NT2/D1 (cell line): Measurements from ENCODE around the gene CCL28.

Experiments
- DNase-seq: peaks from one replicate; pipeline ENCODE4 v3.0.0-alpha.2; 2011; ENCODE audit warnings: low read depth, low spot score
- H3K27me3 ChIP-seq: 2 replicates; pipeline ENCODE4 v1.6.0; 2011; ENCODE audit warnings: mild to moderate bottlenecking; ENCODE audit not compliant: insufficient read length, insufficient read depth
- H3K36me3 ChIP-seq: 2 replicates; pipeline ENCODE4 v1.6.1; 2011; ENCODE audit warnings: mild to moderate bottlenecking, low read length, mixed read lengths; ENCODE audit not compliant: insufficient read depth, insufficient read length
- H3K4me1 ChIP-seq: 2 replicates; pipeline ENCODE4 v1.5.1; 2011; ENCODE audit not compliant: insufficient read depth, insufficient read length
- H3K4me3 ChIP-seq: 2 replicates; pipeline ENCODE4 v1.5.1; 2011; ENCODE audit warnings: low read depth; ENCODE audit not compliant: insufficient read length
- H3K9ac ChIP-seq: 2 replicates; pipeline ENCODE4 v1.6.0; 2011; ENCODE audit warnings: low read depth; ENCODE audit not compliant: insufficient read length
- H3K9me3 ChIP-seq: 2 replicates; pipeline ENCODE4 v1.5.1; 2011; ENCODE audit warnings: mild to moderate bottlenecking, low read length; ENCODE audit not compliant: insufficient read depth
- SUZ12 ChIP-seq: IDR thresholded peaks from 2 replicates; pipeline ENCODE4 v1.6.1; 2011; ENCODE audit not compliant: insufficient read length, insufficient read depth; ENCODE audit errors: extremely low read depth
- YY1 ChIP-seq: IDR thresholded peaks from 2 replicates; pipeline ENCODE4 v1.6.1; 2011; ENCODE audit not compliant: insufficient read length, insufficient read depth
- ZNF274 ChIP-seq: IDR thresholded peaks from 2 replicates; pipeline ENCODE4 v1.6.1; 2011; ENCODE audit warnings: mild to moderate bottlenecking, low read depth, low read length

The CCL28 gene

DNA sequence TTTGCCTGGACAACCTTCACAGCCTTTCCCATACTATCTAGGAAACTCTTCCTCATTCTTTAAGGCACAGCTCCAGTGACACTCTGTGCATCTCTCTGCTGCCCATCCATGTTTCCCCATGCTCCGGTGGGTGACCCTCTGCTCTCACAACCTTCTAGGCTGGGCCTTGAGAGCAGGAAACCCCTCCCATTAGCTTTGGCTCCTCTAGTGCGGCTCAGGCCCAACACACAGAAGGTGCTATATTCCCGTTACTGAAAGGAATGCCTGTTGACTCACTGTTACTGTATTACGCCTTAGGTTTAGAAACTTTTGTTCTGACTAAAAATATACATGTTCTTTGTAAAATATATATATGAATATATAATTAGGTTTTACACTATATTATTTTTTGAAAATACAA, 8.1 kb upstream of the CCL28 start:
- Histone ChIP-seq H3K4me3 (no peak overlapping the region), H3K9ac (no peak overlapping the region), H3K36me3 (no peaks in the 10 kb centered on the region), H3K27me3 (no peaks in the 10 kb centered on the region), H3K9me3 (no peaks in the 10 kb centered on the region), H3K4me1 (no peaks in the 10 kb centered on the region)
- TF ChIP-seq SUZ12 (no peak), ZNF274 (no peak), YY1 (no peak)
- no peak for DNase-seq

DNA sequence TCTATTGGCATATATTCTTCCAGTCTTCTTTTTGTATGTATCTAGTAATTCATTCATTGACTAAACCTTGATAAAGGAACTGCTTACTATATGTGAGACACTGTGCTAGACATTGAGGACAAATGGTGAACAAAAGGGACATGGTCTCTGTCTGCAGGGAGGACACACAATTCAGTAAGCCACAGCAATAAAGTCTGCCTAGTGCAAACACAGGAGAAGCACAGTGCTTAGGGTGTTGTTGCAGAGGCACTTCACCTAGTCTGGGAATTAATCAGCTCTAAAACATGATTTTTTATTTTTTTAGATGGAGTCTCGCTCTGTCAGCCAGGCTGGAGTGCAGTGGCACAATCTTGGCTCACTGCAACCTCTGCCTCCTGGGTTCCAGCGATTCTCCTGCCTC, 6.4 kb upstream of the CCL28 start:
- Histone ChIP-seq H3K9ac (no peak overlapping the region), H3K36me3 (no peaks in the 10 kb centered on the region), H3K27me3 (no peaks in the 10 kb centered on the region), H3K4me3 (no peak overlapping the region), H3K9me3 (no peaks in the 10 kb centered on the region), H3K4me1 (no peaks in the 10 kb centered on the region)
- TF ChIP-seq YY1 (no peak), SUZ12 (no peak), ZNF274 (no peak)
- DNase-seq: no peak

DNA sequence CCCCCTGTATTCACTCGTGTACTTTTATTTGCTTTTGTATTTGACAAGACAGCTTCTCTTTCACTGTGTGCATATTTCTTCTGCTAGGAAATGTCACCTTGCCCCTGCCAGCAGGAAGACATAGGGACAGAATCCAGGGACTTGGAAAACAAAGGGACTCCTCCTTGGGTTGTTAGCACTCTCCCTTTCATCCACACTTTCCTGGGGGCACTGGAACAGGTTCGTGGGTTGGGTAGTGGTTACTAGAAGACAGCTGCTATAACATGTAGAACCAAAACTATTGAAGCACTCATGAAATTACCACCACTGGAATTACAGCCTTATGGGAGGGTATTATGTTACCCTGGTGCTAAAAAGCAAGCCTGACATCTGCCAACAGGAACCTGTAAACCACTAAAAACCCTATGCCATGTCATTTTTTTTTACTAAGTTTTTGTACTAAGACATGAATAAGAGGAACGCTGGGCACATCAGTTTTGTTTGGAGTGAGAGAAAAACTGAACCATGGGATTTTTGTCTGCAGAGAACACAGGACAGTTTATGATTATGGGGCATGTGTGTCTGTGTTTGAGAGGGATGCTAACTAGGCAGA, 4.7 kb upstream of the CCL28 start:
- TF ChIP-seq ZNF274 (no peak), YY1 (no peak), SUZ12 (no peak)
- no peak overlapping the region for H3K9ac ChIP-seq
- no peak for DNase-seq
- no peak overlapping the region for H3K4me3 ChIP-seq
- no peaks in the 10 kb centered on the region for H3K36me3 ChIP-seq
- no peaks in the 10 kb centered on the region for H3K9me3 ChIP-seq
- H3K27me3 ChIP-seq: no peaks in the 10 kb centered on the region
- H3K4me1 ChIP-seq: no peaks in the 10 kb centered on the region

DNA sequence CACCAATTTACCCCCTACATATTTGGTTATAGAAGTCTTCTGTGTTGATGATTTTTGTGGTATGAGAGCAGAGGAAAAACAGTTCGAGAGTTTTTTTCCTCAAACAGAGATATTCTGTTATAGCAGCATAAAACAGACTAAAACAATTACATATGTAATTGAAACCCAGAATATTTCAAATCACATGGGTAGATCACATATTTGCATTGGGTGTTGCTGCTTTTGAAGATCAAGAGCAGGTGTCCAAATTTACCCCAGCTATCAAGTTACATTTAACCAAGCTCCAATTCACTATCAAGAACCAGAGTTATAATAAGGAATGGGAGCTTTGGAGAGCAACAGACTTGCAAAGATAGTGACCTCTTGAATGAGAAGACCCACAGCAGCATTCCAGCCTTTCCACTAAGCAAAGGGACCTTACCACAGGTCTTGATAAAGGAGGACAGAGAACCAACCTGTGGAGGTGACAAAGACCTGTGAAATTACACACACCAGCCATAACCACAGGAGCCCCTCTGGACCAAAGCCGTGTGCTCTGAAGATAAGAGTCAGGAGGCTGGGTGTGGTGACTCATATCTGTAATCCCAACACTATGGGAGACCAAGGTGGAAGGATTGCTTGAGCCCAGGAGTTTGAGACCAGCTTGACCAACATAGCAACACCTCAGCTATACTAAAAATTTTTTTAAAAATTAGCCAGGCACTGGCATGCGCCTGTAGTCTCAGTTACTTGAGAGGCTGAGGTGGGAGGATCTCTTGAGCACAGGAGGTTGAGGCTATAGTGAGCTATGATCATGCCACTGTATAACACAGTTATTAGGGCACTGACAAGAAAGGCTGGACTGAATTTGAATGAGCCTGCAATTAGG, 4.0 kb upstream of the CCL28 start:
- no peak overlapping the region for H3K9ac ChIP-seq
- TF ChIP-seq SUZ12 (no peak), ZNF274 (no peak)
- no peaks in the 10 kb centered on the region for H3K9me3 ChIP-seq
- no peak overlapping the region for H3K4me3 ChIP-seq
- no peaks in the 10 kb centered on the region for H3K27me3 ChIP-seq
- DNase-seq: no peak
- no peaks in the 10 kb centered on the region for H3K4me1 ChIP-seq
- H3K36me3 ChIP-seq: no peaks in the 10 kb centered on the region

DNA sequence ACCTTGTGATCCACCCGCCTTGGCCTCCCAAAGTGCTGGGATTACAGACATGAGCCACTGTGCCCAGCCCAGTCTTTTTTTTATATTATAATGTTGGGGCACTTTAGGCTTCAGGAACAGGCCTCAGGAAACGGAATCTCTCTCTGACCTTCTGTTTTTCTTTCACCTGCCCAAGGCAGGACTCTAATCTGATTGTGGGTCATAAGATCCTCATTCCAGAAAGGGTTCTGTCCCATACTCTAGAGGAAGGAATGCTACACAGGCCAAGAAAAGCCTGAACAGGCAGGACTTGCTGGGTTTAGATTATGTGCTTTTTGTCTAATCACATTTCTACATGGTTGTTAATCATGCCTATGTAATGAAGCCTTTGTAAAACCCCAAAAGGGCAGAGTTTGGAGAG, 1.8 kb upstream of the CCL28 start:
- H3K9me3 ChIP-seq: no peaks in the 10 kb centered on the region
- TF ChIP-seq SUZ12 (no peak), ZNF274 (no peak), YY1 (no peak)
- no peak overlapping the region for H3K9ac ChIP-seq
- no peaks in the 10 kb centered on the region for H3K36me3 ChIP-seq
- DNase-seq: no peak
- no peaks in the 10 kb centered on the region for H3K4me1 ChIP-seq
- no peak overlapping the region for H3K4me3 ChIP-seq
- no peaks in the 10 kb centered on the region for H3K27me3 ChIP-seq

DNA sequence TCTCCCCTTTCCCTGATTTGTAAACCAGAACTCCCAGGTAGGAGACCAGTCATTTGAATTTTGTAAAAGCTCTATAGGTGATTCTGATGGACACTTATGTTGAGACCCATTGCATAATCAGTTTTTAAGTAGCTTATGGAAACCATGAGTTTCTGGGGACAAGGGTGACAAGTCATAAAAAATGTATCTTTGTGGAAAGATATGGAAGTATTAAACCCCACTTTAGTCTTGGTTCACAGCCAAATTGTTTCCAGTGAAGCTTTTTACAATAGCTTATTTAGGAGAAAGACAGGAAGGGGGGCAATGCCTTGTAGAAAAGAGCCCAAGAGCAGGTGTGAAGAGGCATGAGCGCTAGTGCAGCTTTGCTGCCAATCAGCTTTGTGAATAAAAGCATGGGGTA, 453 bp upstream of the CCL28 start:
- TF ChIP-seq ZNF274: no peak
- no peak for TF ChIP-seq SUZ12
- no peak for TF ChIP-seq YY1
- Histone ChIP-seq H3K4me1 (no peaks in the 10 kb centered on the region), H3K27me3 (no peaks in the 10 kb centered on the region), H3K4me3 (no peak overlapping the region), H3K36me3 (no peaks in the 10 kb centered on the region), H3K9me3 (no peaks in the 10 kb centered on the region), H3K9ac (no peak overlapping the region)
- DNase-seq: no peak

DNA sequence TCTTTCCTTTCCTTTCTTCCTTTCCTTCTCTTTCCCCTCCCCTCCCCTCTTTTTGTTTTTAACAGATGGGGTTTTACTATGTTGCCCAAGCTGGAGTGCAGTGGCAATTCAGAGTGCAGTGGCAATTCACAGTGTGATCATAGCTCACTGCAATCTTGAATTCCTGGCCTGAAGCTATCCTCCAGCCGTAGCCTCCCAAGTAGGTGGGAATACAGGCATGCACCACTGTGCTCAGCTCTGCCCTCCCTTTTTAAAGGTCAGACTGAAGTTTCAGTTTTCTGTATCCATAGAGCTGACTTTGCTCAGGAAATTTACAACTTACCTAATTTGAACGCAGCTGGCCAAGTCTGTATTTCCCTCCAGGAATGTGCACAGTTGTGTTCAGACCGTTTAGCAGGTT, 696 bp downstream of the CCL28 start:
- Histone ChIP-seq H3K9me3 (no peaks in the 10 kb centered on the region), H3K4me1 (no peaks in the 10 kb centered on the region), H3K9ac (no peak overlapping the region), H3K36me3 (no peaks in the 10 kb centered on the region), H3K27me3 (no peaks in the 10 kb centered on the region), H3K4me3 (no peak overlapping the region)
- no peak for DNase-seq
- no peak for TF ChIP-seq YY1
- TF ChIP-seq SUZ12: no peak
- no peak for TF ChIP-seq ZNF274

DNA sequence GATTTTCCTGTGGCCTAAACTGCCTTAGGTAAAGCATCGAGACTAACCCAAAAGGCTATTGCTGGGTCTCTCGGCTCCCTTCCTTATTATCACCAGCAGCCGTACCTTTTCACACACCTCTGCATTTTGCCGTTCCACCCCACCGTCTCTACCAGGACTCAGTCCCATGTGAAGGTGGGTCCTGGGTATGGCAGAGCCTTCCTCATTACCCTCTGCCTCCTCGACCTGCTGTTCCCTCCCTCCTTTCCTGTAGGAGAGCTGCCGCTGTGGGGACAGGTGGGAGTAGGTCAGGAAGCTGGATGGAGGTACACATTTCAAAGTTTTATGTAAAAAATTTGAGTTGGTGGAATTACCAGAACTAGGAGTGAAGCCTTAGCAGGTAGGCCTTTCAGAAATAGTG, 1.8 kb downstream of the CCL28 start:
- Histone ChIP-seq H3K4me1 (no peaks in the 10 kb centered on the region), H3K4me3 (no peak overlapping the region), H3K36me3 (no peaks in the 10 kb centered on the region), H3K27me3 (no peaks in the 10 kb centered on the region), H3K9me3 (no peaks in the 10 kb centered on the region), H3K9ac (no peak overlapping the region)
- DNase-seq: no peak
- TF ChIP-seq SUZ12: no peak
